Choroid plexus epithelial cell (primary cell): ENCODE measurements around the gene BRD1.

ENCODE experiments used
- DNase-seq: peaks from one replicate; pipeline ENCODE4 v3.0.0-alpha.2; 2010; ENCODE audit warnings: low read depth
- H3K4me3 ChIP-seq: 2 replicates; pipeline ENCODE4 v1.5.1; 2011; ENCODE audit warnings: low read depth, mild to moderate bottlenecking, control low read depth, low read length, moderate library complexity
- TF ChIP-seq, protein P1 (sequence below): conservative IDR thresholded peaks from 2 replicates; pipeline ENCODE4 v1.5.1; 2011; ENCODE audit warnings: low read depth, mild to moderate bottlenecking, control low read depth, inconsistent platforms, low read length, moderate library complexity

BRD1 gene

DNA sequence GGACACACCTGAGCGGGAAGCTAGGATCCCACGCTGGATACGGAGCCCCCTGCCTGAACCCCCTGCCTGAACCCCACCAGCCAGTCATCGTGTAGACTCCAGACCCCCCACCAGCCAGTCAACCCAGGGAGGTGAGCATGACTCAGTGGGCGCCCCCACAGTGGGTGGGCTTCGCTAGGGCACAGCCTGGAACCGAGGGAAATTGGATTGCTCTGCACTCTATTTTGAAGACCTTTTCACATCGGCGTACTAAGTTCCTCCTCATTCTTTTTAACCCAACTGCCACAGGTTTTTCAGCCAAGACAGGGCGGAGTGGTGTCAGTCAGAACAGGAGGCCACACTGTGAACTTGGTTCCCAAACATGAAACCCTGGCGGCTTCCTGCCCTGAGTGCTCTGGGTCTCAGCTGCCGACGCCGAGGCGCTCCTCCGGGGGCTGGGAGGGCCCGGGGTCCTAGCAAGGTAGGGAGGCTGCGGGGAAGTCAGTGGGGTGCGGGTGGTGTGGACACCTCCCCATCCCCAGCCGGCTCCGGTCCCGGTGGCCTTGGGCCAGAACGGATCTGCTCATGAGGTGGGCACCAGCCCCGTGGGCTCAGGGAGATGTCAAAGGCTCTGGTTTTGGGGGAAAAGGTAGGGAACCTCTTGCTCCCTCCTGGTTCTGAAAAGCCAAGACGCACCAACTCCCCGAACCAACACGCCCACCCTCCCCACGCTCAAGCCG lies 57.0 kb downstream of the BRD1 start:
- H3K4me3 ChIP-seq, result no peak overlapping the region
- no peak for DNase-seq
- TF ChIP-seq, protein P1, sequence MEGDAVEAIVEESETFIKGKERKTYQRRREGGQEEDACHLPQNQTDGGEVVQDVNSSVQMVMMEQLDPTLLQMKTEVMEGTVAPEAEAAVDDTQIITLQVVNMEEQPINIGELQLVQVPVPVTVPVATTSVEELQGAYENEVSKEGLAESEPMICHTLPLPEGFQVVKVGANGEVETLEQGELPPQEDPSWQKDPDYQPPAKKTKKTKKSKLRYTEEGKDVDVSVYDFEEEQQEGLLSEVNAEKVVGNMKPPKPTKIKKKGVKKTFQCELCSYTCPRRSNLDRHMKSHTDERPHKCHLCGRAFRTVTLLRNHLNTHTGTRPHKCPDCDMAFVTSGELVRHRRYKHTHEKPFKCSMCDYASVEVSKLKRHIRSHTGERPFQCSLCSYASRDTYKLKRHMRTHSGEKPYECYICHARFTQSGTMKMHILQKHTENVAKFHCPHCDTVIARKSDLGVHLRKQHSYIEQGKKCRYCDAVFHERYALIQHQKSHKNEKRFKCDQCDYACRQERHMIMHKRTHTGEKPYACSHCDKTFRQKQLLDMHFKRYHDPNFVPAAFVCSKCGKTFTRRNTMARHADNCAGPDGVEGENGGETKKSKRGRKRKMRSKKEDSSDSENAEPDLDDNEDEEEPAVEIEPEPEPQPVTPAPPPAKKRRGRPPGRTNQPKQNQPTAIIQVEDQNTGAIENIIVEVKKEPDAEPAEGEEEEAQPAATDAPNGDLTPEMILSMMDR, result no peak

DNA sequence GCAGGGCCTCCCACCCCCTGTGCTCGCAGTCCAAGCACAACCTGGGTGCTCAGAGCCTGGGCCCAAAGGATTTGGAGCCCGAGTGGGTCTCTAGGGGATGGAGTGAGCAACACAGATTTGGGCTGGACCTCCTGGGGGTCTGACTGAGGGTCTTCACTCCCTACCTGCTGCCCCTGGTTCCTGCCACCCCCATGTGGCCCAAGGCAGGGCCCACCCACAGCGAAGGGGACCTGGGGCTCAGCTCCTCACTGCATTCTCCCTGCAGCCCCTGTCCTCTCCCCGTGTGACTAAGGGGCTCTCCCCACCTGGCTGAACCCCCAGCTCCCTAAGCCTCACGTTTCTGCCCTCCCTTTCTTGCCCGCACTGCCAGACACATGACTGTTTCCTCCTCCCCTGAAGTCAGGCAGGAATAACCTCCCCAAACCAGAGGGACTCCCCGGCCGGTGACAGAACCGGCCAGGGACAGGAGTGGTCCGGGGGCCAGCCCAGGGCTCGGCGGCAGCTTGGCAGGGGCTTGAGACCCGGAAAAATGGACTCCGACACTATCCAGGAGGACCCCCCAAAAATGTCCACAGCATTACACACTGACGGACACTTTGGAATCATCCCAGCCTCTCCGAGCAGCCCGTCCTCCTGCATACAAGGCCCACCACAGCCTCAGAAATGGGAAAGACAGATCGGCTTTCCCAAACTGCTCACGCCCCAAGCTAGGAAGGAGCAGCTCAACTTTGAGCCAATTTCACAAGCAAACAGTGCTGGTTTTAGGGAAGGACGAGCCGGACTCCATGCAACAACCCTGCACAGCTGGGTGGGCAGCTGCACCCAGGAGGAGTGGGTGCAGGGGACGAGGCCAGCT lies 57.8 kb downstream of the BRD1 start:
- no peak overlapping the region for H3K4me3 ChIP-seq
- no peak for DNase-seq
- TF ChIP-seq, protein P1, result no peak

DNA sequence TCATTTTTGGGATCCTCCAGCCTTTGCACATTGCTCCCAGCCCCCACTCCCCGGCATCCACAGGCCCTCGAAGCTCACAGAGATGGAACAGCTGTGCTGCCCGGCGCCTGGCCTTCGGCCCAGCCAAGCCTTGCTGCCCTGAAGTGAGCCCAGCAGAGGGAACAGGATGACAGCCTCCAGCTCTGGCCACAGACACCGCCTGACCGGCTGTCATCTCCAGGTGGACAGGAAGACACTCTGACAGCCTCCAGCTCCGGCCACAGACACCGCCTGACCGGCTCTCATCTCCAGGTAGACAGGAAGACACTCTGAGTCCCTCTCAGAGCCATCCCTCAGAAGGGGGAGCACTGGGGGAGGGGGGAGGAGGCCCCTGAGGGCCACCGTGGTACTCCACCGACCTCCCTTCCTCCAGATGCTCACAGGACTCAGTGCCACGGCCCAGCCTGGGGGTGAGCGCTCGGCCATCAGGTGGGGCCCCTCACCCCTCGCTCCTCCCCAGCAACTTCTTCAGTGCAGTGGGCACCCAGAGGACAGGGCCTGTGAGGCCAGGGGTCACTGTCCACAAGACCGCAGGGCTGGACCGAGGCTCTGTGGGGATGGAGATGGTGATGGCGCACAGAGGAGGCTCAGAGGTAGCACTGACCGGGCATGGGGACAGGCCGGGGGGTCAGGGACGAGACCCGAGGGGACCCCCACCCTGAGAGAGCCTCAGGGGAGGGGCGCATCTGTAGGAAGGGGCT lies 58.6 kb downstream of the BRD1 start:
- TF ChIP-seq, protein P1, result peak; percentile 4

DNA sequence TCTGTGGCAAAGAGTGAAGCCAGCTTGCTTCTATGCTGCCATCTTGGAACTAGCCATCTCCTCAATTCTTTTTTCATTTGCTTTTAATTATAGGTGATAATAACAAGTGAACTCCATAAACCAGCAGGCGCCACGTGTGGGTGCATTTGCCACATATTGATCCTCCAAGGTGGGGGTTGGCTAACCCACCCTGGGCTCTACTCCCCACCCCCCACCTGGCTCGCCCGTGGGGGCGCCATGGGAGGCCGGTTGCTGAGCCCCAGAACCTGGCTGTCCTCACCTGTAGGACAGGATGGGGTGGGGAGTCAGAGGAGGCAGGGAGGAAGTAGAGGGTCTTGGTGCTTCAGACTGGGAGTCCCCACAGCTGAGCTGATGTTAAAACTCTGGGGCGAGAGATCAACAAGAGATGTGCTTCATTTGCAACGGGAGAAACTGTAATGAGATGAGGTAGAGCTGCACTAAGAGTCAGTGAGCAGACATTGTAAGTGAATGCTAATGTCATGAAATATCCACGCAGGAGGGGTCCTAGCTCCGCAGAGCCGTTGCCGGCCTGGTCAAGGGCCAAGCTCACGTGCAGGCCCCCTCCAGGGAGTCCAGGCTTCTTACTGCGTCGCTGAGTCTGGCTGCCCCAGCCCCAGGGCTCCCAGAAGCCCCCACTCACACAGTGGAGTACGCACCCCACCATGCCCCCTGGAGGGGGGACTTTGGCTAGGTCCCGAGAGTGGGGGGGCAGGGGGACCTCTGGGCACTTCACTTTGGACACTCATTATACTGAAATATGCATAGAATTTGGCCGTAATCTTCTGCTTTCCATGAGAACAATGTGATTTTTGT lies 59.4 kb downstream of the BRD1 start:
- TF ChIP-seq, protein P1, result no peak
- peak; percentile 48 for DNase-seq

More for the DNA sequence above, 58.6 kb downstream of the BRD1 start:
- DNase-seq, result peak; percentile 62
- no peak overlapping the region for H3K4me3 ChIP-seq

GRCh38 chr22:49767355-49768062 lies 60.2 kb downstream of the BRD1 start:
- TF ChIP-seq, protein P1, result peak; percentile 85
- H3K4me3 ChIP-seq, result no peak overlapping the region
- DNase-seq, result peak; percentile 76

More for the DNA sequence above, 59.4 kb downstream of the BRD1 start:
- no peak overlapping the region for H3K4me3 ChIP-seq

- no peak for DNase-seq
- H3K4me3 ChIP-seq, result no peak overlapping the region
- TF ChIP-seq, protein P1, result no peak
These were observed 61.7 kb downstream of the BRD1 start for GRCh38 chr22:49765951-49766350.
